ENCODE results near the gene MAGI1. TPM values are rescaled to one million over a fixed set of nuclear protein-coding genes. Genes with fewer than 3 reads are reported as not detected.

MAGI1 gene
- total RNA-seq, 1 experiment from 2014 or later, result 58.2 TPM

DNA sequence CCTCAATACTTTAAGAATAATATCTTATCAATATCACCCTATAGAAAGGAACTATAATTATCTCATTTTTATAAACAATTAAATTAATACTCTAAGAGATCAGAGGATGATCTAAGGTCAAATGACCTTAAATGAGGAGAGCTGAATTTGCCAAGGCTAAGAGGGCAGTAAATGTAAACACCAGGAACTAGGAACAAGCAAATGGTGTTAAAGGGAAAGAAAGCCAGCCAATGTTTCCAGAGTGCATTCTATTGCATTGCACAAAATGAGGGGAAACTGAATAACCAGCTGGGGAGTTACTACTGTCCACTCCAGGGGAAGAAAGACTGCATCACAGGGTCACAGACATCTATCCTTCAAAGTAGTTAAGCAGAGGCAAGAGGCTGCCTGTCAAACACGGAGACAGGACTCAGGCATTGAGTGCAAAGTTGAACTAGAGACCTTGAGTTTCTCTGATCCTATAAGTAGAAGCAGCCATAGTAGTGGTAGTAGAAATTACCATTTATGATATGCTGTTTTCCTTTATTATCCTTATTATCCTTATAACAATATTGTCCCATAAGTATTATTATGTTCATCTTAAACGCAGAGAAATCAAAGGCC, 466.4 kb downstream of the MAGI1 start:
- POLR2A ChIA-PET, result no interaction called here
- Mint-ChIP-seq H3K4me3 (no peak overlapping the region), H3K36me3 (peaks cover 3% of the 10 kb centered on the region; the same call in 1 of the 2 replicates), H3K9me3 (peaks cover 11% of the 10 kb centered on the region), H3K4me1 (peaks cover 13% of the 10 kb centered on the region), H3K27ac (no peak overlapping the region), H3K27me3 (ENCODE audit: low read depth) (no peaks in the 10 kb centered on the region)
- CTCF ChIA-PET, result no interaction called here
- no peak for TF ChIP-seq JUN (CRISPR knock-in tag; IDR thresholded peaks at IDR 0.05)
- TF ChIP-seq MXD4 (CRISPR knock-in tag; IDR thresholded peaks at IDR 0.05; ENCODE audit: borderline replicate concordance), result no peak
- TF ChIP-seq, protein P1, sequence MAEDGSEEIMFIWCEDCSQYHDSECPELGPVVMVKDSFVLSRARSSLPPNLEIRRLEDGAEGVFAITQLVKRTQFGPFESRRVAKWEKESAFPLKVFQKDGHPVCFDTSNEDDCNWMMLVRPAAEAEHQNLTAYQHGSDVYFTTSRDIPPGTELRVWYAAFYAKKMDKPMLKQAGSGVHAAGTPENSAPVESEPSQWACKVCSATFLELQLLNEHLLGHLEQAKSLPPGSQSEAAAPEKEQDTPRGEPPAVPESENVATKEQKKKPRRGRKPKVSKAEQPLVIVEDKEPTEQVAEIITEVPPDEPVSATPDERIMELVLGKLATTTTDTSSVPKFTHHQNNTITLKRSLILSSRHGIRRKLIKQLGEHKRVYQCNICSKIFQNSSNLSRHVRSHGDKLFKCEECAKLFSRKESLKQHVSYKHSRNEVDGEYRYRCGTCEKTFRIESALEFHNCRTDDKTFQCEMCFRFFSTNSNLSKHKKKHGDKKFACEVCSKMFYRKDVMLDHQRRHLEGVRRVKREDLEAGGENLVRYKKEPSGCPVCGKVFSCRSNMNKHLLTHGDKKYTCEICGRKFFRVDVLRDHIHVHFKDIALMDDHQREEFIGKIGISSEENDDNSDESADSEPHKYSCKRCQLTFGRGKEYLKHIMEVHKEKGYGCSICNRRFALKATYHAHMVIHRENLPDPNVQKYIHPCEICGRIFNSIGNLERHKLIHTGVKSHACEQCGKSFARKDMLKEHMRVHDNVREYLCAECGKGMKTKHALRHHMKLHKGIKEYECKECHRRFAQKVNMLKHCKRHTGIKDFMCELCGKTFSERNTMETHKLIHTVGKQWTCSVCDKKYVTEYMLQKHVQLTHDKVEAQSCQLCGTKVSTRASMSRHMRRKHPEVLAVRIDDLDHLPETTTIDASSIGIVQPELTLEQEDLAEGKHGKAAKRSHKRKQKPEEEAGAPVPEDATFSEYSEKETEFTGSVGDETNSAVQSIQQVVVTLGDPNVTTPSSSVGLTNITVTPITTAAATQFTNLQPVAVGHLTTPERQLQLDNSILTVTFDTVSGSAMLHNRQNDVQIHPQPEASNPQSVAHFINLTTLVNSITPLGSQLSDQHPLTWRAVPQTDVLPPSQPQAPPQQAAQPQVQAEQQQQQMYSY (CRISPR knock-in tag; IDR thresholded peaks at IDR 0.05), result peak; percentile 67
- TF ChIP-seq TEAD4 (CRISPR knock-in tag; IDR thresholded peaks at IDR 0.05), result no peak
- no peak for TF ChIP-seq ZNF317 (CRISPR knock-in tag; IDR thresholded peaks at IDR 0.05; ENCODE audit: borderline replicate concordance, low read depth)
- no peak for TF ChIP-seq FOXJ3 (CRISPR knock-in tag; IDR thresholded peaks at IDR 0.05; ENCODE audit: borderline replicate concordance)
- no peak for TF ChIP-seq SMAD3 (CRISPR knock-in tag; IDR thresholded peaks at IDR 0.05; ENCODE audit: borderline replicate concordance)
- TF ChIP-seq JAZF1 (CRISPR knock-in tag; IDR thresholded peaks at IDR 0.05), result no peak
- no peak for ATAC-seq
- DNase-seq (ENCODE audit: low spot score), result no peak

DNA sequence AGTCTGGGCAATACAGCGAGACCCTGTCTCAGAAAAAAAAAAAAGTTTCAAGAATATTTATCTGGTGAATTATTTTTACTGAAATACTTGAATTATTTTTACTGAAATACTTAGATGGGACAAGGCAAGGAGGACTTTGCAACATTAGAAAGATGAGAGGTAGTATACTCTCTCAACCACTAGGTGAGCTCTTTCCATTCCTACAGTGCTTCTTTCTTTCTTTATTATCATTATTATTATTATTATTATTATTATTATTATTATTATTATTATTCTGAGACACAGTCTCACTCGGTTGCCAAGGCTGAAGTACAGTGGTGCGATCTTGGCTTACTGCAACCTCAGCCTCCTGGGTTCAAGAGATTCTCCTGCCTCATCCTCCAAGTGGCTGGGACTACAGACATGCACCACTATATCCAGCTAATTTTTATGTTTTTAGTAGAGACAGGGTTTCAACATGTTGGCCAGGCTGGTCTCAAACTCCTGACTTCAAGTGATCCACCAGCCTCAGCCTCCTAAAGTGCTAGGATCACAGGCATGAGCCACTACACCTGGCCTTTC, 468.8 kb downstream of the MAGI1 start:
- ChIA-PET POLR2A (interaction anchor here (0.6 to 1.3 kb wide), 3 partner anchors 27 to 310 kb away, joined by 3 to 4 read pairs (median 3); no protein-coding TSS in a partner anchor), CTCF (interaction anchor here (0.6 to 1.4 kb wide), 25 partner anchors 8 to 748 kb away, joined by 3 to 20 read pairs (median 4); no protein-coding TSS in a partner anchor)
- TF ChIP-seq HMGA2 (CRISPR knock-in tag; IDR thresholded peaks at IDR 0.05) (peak; percentile 53), ZNF317 (CRISPR knock-in tag; IDR thresholded peaks at IDR 0.05; ENCODE audit: borderline replicate concordance, low read depth) (no peak), ZNF423 (CRISPR knock-in tag; IDR thresholded peaks at IDR 0.05) (no peak), SP1 (CRISPR knock-in tag; conservative IDR thresholded peaks at IDR 0.05) (no peak)
- TF ChIP-seq, protein P2, sequence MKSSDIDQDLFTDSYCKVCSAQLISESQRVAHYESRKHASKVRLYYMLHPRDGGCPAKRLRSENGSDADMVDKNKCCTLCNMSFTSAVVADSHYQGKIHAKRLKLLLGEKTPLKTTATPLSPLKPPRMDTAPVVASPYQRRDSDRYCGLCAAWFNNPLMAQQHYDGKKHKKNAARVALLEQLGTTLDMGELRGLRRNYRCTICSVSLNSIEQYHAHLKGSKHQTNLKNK (CRISPR knock-in tag; IDR thresholded peaks at IDR 0.05), result no peak
- TF ChIP-seq, protein P3, sequence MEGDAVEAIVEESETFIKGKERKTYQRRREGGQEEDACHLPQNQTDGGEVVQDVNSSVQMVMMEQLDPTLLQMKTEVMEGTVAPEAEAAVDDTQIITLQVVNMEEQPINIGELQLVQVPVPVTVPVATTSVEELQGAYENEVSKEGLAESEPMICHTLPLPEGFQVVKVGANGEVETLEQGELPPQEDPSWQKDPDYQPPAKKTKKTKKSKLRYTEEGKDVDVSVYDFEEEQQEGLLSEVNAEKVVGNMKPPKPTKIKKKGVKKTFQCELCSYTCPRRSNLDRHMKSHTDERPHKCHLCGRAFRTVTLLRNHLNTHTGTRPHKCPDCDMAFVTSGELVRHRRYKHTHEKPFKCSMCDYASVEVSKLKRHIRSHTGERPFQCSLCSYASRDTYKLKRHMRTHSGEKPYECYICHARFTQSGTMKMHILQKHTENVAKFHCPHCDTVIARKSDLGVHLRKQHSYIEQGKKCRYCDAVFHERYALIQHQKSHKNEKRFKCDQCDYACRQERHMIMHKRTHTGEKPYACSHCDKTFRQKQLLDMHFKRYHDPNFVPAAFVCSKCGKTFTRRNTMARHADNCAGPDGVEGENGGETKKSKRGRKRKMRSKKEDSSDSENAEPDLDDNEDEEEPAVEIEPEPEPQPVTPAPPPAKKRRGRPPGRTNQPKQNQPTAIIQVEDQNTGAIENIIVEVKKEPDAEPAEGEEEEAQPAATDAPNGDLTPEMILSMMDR (IDR thresholded peaks at IDR 0.05), result peak; percentile 44; the same call in 1 of the 2 replicates
- TF ChIP-seq, protein P4, sequence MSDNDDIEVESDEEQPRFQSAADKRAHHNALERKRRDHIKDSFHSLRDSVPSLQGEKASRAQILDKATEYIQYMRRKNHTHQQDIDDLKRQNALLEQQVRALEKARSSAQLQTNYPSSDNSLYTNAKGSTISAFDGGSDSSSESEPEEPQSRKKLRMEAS (CRISPR knock-in tag; IDR thresholded peaks at IDR 0.05), result no peak

DNA sequence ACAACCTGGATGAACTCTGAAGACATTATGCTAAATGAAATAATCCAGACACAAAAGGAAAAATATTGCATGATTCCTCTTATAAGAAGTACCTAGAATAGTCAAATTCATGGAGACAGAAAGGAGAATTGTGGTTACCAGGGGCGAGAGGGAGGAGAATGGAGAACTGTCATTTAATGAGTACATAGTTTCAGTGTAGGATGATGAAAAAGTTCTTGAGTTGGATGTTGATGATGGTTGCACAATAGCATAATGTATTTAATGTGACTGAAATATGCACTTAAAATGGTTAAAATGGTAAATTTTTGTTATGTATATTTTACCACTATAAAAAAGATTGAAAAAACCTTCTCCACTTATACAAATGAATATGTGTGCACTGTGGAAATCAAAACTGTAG, 469.6 kb downstream of the MAGI1 start:
- Mint-ChIP-seq H3K4me3 (no peak overlapping the region), H3K36me3 (no peaks in the 10 kb centered on the region), H3K9me3 (peaks cover 6% of the 10 kb centered on the region; the same call in 1 of the 2 replicates), H3K27me3 (ENCODE audit: low read depth) (no peaks in the 10 kb centered on the region), H3K27ac (no peak overlapping the region), H3K4me1 (peaks cover 11% of the 10 kb centered on the region)
- ChIA-PET POLR2A (no interaction called here), CTCF (no interaction called here)
- DNase-seq (ENCODE audit: low spot score) (no peak), ATAC-seq (no peak)
- TF ChIP-seq, protein P5, sequence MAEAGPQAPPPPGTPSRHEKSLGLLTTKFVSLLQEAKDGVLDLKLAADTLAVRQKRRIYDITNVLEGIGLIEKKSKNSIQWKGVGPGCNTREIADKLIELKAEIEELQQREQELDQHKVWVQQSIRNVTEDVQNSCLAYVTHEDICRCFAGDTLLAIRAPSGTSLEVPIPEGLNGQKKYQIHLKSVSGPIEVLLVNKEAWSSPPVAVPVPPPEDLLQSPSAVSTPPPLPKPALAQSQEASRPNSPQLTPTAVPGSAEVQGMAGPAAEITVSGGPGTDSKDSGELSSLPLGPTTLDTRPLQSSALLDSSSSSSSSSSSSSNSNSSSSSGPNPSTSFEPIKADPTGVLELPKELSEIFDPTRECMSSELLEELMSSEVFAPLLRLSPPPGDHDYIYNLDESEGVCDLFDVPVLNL (CRISPR knock-in tag; IDR thresholded peaks at IDR 0.05; ENCODE audit: borderline replicate concordance, low read depth), result no peak
- TF ChIP-seq ZBTB21 (CRISPR knock-in tag; IDR thresholded peaks at IDR 0.05; ENCODE audit: borderline replicate concordance) (no peak), SMAD3 (CRISPR knock-in tag; IDR thresholded peaks at IDR 0.05; ENCODE audit: borderline replicate concordance) (no peak)

More for the DNA sequence above, 468.8 kb downstream of the MAGI1 start:
- Mint-ChIP-seq H3K27me3 (ENCODE audit: low read depth) (no peaks in the 10 kb centered on the region), H3K27ac (no peak overlapping the region), H3K4me1 (peaks cover 3% of the 10 kb centered on the region), H3K9me3 (peaks cover 11% of the 10 kb centered on the region), H3K4me3 (no peak overlapping the region), H3K36me3 (peaks cover 3% of the 10 kb centered on the region; the same call in 1 of the 2 replicates)
- ATAC-seq, result no peak
- DNase-seq (ENCODE audit: low spot score), result no peak

Measured in WTC11 (cell line).